IPS-NIHi7 (cell line): Measurements from ENCODE around the gene BLCAP.
"Not testable (repeated sequence)": the region's sequence is repeated elsewhere in the genome, so short reads cannot be mapped to it uniquely, and the experiment has no call there.

Experiments used
- DNase-seq: peaks from one replicate; pipeline ENCODE4 v3.0.0; 2012; ENCODE audit warnings: mixed read lengths; ENCODE audit errors: extremely low spot score

The BLCAP gene

GRCh38 chr20:37558306-37558705 lies 30.6 kb upstream of the BLCAP start:
- no peak for DNase-seq

GRCh38 chr20:37556538-37556937 lies 28.9 kb upstream of the BLCAP start:
- no peak for DNase-seq

GRCh38 chr20:37554721-37555298 lies 27.1 kb upstream of the BLCAP start:
- not testable (repeated sequence) for DNase-seq

GRCh38 chr20:37552415-37552814 lies 24.7 kb upstream of the BLCAP start:
- no peak for DNase-seq

GRCh38 chr20:37551660-37552059 lies 24.0 kb upstream of the BLCAP start:
- not testable (repeated sequence) for DNase-seq

- DNase-seq, result not testable (repeated sequence)
Observed at GRCh38 chr20:37550101-37550920, 22.6 kb upstream of the BLCAP start.

GRCh38 chr20:37547912-37548311 lies 20.2 kb upstream of the BLCAP start:
- no peak for DNase-seq

GRCh38 chr20:37545516-37545915 lies 17.8 kb upstream of the BLCAP start:
- no peak for DNase-seq

DNA sequence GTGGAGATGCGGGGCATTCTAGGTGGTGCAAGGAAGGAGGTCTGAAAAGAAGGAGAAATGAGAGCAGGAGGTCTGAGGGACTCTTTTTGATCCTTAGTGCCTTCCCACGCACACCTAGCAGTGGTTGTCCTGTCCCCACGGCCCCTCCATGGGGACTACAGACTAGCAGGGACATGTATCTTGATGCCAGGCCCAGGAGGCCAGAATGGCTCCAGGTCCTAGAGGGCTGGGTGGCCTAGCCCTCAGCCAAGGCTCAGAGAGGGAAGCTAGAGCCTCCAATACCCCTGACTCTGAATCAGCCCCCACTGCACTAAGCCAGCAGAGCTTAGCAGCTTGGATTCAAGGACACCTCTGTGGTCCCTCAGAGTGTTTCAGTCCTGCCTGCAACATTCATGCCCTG lies 16.7 kb upstream of the BLCAP start:
- no peak for DNase-seq

- no peak for DNase-seq
Observed at GRCh38 chr20:37543828-37544227, 16.2 kb upstream of the BLCAP start.

DNA sequence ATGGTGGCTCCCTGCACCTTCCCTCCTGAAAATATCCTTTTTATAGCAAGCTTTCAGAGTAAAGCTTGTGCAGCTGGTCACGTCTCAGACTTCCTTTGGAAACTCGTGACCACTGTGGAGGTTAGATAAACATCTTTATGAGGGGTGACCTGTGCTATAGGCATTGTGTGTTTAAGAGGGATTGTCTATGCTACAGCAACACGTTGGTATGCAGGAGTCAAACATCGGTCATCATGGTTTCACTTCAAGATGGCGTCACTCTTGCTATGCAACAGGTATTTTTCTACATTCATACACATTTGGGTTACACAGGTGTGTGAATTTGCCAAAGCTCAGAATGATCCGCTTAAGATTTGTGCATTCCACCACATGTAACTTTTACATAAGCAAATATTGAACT lies 14.6 kb upstream of the BLCAP start:
- DNase-seq, result no peak

DNA sequence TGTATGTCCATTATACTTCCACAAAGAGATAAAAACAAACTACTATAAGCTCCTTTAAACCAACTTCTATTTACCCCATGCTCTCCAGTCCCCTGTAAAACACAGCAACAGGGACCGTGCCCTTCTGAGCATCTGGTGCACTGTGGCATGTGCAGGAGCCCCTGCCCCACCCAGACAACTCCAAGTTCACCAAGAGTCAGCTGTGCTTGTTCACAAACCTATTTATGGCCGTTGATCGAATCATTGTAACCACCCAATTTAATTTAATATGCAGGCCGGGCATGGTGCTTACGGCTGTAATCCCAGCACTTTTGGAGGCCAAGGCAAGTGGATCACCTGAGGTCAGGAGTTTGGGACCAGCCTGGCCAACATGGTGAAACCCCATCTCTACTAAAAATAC lies 13.7 kb upstream of the BLCAP start:
- DNase-seq, result no peak

GRCh38 chr20:37540838-37541237 lies 13.2 kb upstream of the BLCAP start:
- not testable (repeated sequence) for DNase-seq

DNA sequence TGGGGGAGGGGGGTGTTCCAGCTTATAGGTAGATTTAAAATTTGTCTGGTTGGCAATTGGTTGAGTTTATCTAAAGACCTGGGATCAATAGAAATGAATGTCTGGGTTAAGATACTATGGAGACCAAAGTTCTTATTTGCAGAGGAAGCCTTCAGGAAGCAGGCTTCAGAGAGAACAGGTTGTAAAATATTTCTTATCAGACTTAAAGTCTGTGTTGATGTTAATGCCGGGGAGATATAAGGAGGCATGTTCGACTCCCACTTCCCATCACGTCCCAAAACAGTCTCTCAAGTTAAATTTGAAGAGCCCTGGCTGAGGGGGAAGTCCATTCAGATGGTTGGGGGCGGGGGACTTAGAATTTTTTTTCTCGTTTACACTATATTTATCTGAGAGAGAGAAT lies 12.3 kb upstream of the BLCAP start:
- no peak for DNase-seq

DNA sequence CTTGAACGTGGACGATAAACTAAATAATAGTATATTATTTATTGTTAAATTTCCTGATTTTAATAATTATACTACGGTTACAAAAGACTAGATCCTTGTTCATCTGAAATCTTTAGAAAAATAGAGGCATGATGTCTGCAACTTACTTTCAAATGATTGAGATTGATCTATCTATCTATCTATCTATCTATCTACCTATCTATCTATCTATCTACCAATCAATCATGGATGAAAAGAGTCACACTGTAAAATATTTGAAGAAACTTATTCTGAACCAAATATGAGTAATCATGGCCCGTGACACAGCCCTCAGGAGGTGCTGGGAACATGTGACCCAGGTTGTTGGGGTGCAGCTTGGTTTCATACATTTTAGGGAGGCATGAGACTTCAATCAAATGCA lies 11.7 kb upstream of the BLCAP start:
- no peak for DNase-seq

GRCh38 chr20:37538003-37538402 lies 10.3 kb upstream of the BLCAP start:
- no peak for DNase-seq

- no peak for DNase-seq
Observed at GRCh38 chr20:37537505-37537904, 9.8 kb upstream of the BLCAP start.

DNA sequence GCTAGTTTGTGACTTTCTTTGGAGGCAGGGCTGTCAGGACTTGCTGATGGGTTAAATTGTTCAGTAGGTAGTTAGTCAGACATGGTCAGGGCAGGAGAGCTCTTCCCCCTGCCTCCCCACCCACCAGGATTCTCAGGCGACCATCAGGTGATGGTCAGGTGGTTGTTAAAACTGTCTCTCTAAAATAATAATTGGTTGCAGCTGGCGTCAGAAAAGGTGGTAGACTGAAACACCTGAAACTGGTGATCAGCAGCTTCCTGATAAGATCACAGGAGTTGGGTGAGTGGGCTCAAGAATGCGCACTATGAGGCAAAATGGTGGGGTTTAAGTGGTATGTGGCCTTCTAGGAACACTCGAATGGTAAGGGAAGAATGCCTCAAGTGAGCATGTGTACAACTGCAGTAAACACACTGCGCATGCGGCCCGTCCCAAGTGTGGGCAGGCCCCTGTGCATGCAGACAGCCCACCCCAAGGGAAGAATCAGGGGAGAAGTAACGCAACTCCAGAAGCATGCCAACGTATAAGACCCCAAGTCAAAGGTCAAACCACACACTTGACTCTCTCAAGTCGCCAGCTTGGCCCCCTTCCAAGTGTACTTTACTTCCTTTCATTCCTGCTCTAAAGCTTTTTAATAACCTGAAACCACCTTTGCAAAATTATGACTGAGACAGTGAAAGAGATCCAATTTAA lies 7.9 kb upstream of the BLCAP start:
- DNase-seq, result no peak

- DNase-seq, result peak; percentile 62
Observed at GRCh38 chr20:37534401-37535157, 6.9 kb upstream of the BLCAP start.

- no peak for DNase-seq
Observed at GRCh38 chr20:37533154-37533715, 5.6 kb upstream of the BLCAP start.

GRCh38 chr20:37531856-37532255 lies 4.2 kb upstream of the BLCAP start:
- DNase-seq, result no peak

GRCh38 chr20:37530696-37531095 lies 3.0 kb upstream of the BLCAP start:
- DNase-seq, result no peak
